HEK293 (cell line): ENCODE results near the gene HOXA6.

Experiments used
- CTCF ChIA-PET: fragments of 350-600 bp; formaldehyde crosslinking; extraction: SDS; loops from one replicate; lab custom pipeline; 2021; ENCODE audit warnings: antibody characterized with exemption; lab: Yijun Ruan, JAX
- POLR2A ChIA-PET: fragments of 300-600 bp; formaldehyde crosslinking; extraction: SDS; loops from one replicate; lab custom pipeline; 2020; ENCODE audit warnings: antibody characterized with exemption, inconsistent platforms; lab: Yijun Ruan, JAX
- H3K27ac ChIP-seq: fragments of 200-500 bp; sonication (Bioruptor generic); 2 replicates; pipeline ENCODE4 v1.5.1; 2014; ENCODE audit warnings: low read depth, low read length, control low read depth, inconsistent platforms; ENCODE audit errors: extremely low read depth
- H3K36me3 ChIP-seq, 2 experiments: fragments of 200-500 bp in 1 of 2; sonication (Bioruptor generic) in 1 of 2; 1 replicate in 1 of 2; 2 replicates in 1 of 2; pipeline ENCODE4 v1.5.1; 2014 to 2017; ENCODE audit warnings: inconsistent platforms in 2 of 2, low read length in 2 of 2; ENCODE audit not compliant: control insufficient read depth in 2 of 2, insufficient read depth in 1 of 2
- H3K4me1 ChIP-seq: fragments of 200-500 bp; sonication (Bioruptor generic); 2 replicates; pipeline ENCODE4 v1.5.1; 2014; ENCODE audit warnings: mild to moderate bottlenecking, low read length, inconsistent platforms; ENCODE audit not compliant: control insufficient read depth, insufficient read depth
- H3K4me3 ChIP-seq: 2 replicates; pipeline ENCODE4 v1.5.1; 2011; ENCODE audit warnings: low read depth, mild to moderate bottlenecking, control low read depth, low read length, moderate library complexity
- H3K9me3 ChIP-seq: fragments of 200-500 bp; sonication (Bioruptor generic); 2 replicates; pipeline ENCODE4 v1.5.1; 2014; ENCODE audit warnings: low read depth, low read length, inconsistent platforms; ENCODE audit not compliant: control insufficient read depth, insufficient read depth
- EGR2 ChIP-seq: fragments of 450-650 bp; formaldehyde crosslinking; IDR thresholded peaks from 2 replicates; pipeline ENCODE4 v1.5.1; 2016; ENCODE audit warnings: low read depth, missing biosample characterization, missing genetic modification characterization
- HOXC10 ChIP-seq: sonication (generic); formaldehyde crosslinking; IDR thresholded peaks from 2 replicates; pipeline ENCODE4 v1.8.1; 2023; ENCODE audit warnings: mild to moderate bottlenecking, missing genetic modification reagents
- IKZF3 ChIP-seq: fragments of 450-650 bp; IDR thresholded peaks from 2 replicates; pipeline ENCODE4 v1.5.0; 2018; ENCODE audit warnings: missing biosample characterization, mild to moderate bottlenecking, missing genetic modification characterization, moderate library complexity
- KLF10 ChIP-seq: fragments of 450-650 bp; IDR thresholded peaks from 2 replicates; pipeline ENCODE4 v1.5.1; 2018; ENCODE audit warnings: missing biosample characterization, mild to moderate bottlenecking, missing genetic modification characterization
- SP3 ChIP-seq: fragments of 450-650 bp; formaldehyde crosslinking; IDR thresholded peaks from 2 replicates; pipeline ENCODE4 v1.5.1; 2016; ENCODE audit warnings: missing biosample characterization, missing genetic modification characterization
- ZBTB7A ChIP-seq: fragments of 450-650 bp; formaldehyde crosslinking; IDR thresholded peaks from 2 replicates; pipeline ENCODE4 v1.5.1; 2016; ENCODE audit warnings: low read depth, missing biosample characterization, missing genetic modification characterization
- ZEB2 ChIP-seq: fragments of 450-650 bp; formaldehyde crosslinking; IDR thresholded peaks from 2 replicates; pipeline ENCODE4 v1.5.1; 2016; ENCODE audit warnings: missing biosample characterization, missing genetic modification characterization
- ZFHX2 ChIP-seq: fragments of 450-650 bp; formaldehyde crosslinking; conservative IDR thresholded peaks from 2 replicates; pipeline ENCODE4 v1.5.1; 2016; ENCODE audit warnings: missing biosample characterization, missing genetic modification characterization
- ZNF133 ChIP-seq: fragments of 450-650 bp; formaldehyde crosslinking; IDR thresholded peaks from 2 replicates; pipeline ENCODE4 v1.5.1; 2016; ENCODE audit warnings: missing biosample characterization, missing genetic modification characterization
- ZNF148 ChIP-seq: fragments of 450-650 bp; formaldehyde crosslinking; IDR thresholded peaks from 2 replicates; pipeline ENCODE4 v1.5.0; 2017; ENCODE audit warnings: missing biosample characterization, missing genetic modification characterization, borderline replicate concordance
- ZNF223 ChIP-seq: fragments of 450-650 bp; formaldehyde crosslinking; IDR thresholded peaks from 2 replicates; pipeline ENCODE4 v1.5.1; 2016; ENCODE audit warnings: missing biosample characterization, missing genetic modification characterization
- ZNF366 ChIP-seq: fragments of 450-650 bp; formaldehyde crosslinking; conservative IDR thresholded peaks from 2 replicates; pipeline ENCODE4 v1.5.1; 2016; ENCODE audit warnings: missing biosample characterization, missing genetic modification characterization
- ZNF416 ChIP-seq: fragments of 450-650 bp; formaldehyde crosslinking; IDR thresholded peaks from 2 replicates; pipeline ENCODE4 v1.5.1; 2016; ENCODE audit warnings: missing biosample characterization, missing genetic modification characterization
- ZNF426 ChIP-seq: fragments of 450-650 bp; formaldehyde crosslinking; IDR thresholded peaks from 2 replicates; pipeline ENCODE4 v1.5.1; 2017; ENCODE audit warnings: missing biosample characterization, missing genetic modification characterization, mild to moderate bottlenecking, inconsistent platforms, moderate library complexity
- ZNF514 ChIP-seq: fragments of 450-650 bp; formaldehyde crosslinking; IDR thresholded peaks from 2 replicates; pipeline ENCODE4 v1.5.1; 2016; ENCODE audit warnings: missing biosample characterization, missing genetic modification characterization
- ZNF529 ChIP-seq: fragments of 450-650 bp; formaldehyde crosslinking; IDR thresholded peaks from 2 replicates; pipeline ENCODE4 v1.5.1; 2017; ENCODE audit warnings: missing genetic modification characterization, missing biosample characterization; ENCODE audit not compliant: insufficient replicate concordance
- ZSCAN4 ChIP-seq: fragments of 450-650 bp; formaldehyde crosslinking; IDR thresholded peaks from 2 replicates; pipeline ENCODE4 v1.5.1; 2017; ENCODE audit warnings: missing biosample characterization, missing genetic modification characterization
- TF ChIP-seq, protein P1 (sequence below): fragments of 450-650 bp; formaldehyde crosslinking; IDR thresholded peaks from 2 replicates; pipeline ENCODE4 v1.5.1; 2016; ENCODE audit warnings: missing biosample characterization, missing genetic modification characterization
- TF ChIP-seq, protein P2 (sequence below): fragments of 450-650 bp; formaldehyde crosslinking; IDR thresholded peaks from 2 replicates; pipeline ENCODE4 v1.5.1; 2016; ENCODE audit warnings: missing biosample characterization, missing genetic modification characterization

Gene HOXA6

DNA sequence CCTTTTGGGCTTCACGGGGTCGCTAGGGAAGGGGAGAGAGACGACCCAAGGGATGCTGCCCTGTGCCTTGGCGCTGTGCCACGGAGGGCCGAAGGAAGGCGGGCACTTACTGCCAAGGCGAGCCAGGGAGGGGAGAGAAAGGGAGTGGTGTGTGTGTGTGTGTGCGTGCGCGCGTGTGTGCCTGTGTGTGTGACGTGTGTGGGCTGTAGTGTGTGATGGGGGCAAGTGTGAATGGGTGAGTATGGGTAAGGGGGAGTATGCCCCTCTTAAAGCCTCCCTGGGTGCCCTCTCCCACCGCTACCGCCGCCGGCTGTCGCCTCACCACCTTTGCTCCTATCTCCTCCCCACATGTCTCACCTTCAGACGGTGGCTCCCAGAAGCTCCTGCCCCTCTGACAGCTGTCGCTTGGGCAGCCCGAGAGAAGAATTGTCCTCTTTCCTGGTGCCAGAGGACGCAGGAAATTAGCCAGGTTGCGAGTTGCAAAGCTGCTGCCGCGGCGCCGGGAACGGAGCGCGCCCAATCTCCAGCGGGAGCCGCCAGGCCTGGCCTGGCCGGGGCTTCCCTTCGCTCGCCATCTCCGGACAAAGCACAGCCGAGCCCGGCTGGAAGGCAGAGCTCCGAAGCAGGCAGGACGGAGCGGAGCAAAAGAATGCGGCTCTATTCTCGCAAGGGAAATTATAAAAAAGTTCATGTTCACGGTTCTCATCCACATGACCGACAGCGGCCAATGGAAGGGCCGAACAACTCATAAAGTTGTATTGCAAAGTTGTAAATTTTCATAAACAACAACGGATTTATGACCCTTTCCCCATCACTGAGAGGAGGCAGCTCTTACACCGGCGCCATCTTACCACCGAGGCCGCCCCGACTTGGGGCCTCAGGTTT, 4.6 kb upstream of the HOXA6 start, which contains the start of gene HOXA3 (continued):
- TF ChIP-seq ZNF529 (tag by site-specific recombination), result no peak

- POLR2A ChIA-PET, result interaction anchor here (0.6 to 5.6 kb wide), 10 partner anchors 11 to 776 kb away, joined by 3 to 42 read pairs (median 12); partner anchors contain the start of genes HOXA10, HOXA11 and HOXA9
- Histone ChIP-seq H3K27ac (peak overlapping the region; percentile 99), H3K36me3 (peaks cover 0 to 34% of the 10 kb centered on the region in 2 experiments; a peak in 2 of 3 replicates), H3K4me1 (peaks cover 11% of the 10 kb centered on the region), H3K9me3 (no peaks in the 10 kb centered on the region), H3K4me3 (peak overlapping the region; percentile 59)
- CTCF ChIA-PET, result interaction anchor here (0.5 to 4.3 kb wide), 9 partner anchors 11 to 1294 kb away, joined by 3 to 50 read pairs (median 4); partner anchors contain the start of gene HOXA4
- TF ChIP-seq ZBTB7A (tag by site-specific recombination), result 0 out of 2 replicates have a peak, but pooled peaks have one; percentile 21
- peak; percentile 37; the same call in 1 of the 2 replicates for TF ChIP-seq IKZF3 (tag by site-specific recombination)
- TF ChIP-seq ZNF426 (tag by site-specific recombination), result no peak
- TF ChIP-seq EGR2 (tag by site-specific recombination), result peak; percentile 75; the same call in 1 of the 2 replicates
- TF ChIP-seq HOXC10, result 0 out of 2 replicates have a peak, but pooled peaks have one; percentile 2
- TF ChIP-seq ZFHX2 (tag by site-specific recombination), result peak; percentile 62
Measured at GRCh38 chr7:27151341-27151930, 3.9 kb upstream of the HOXA6 start.

GRCh38 chr7:27150568-27151340, 3.2 kb upstream of the HOXA6 start:
- Histone ChIP-seq H3K4me1 (peaks cover 11% of the 10 kb centered on the region), H3K4me3 (peak overlapping the region; percentile 59), H3K27ac (peak overlapping the region; percentile 99), H3K36me3 (peaks cover 0 to 41% of the 10 kb centered on the region in 2 experiments; a peak in 2 of 3 replicates), H3K9me3 (no peaks in the 10 kb centered on the region)
- ChIA-PET POLR2A (interaction anchor here (0.6 to 5.6 kb wide), 11 partner anchors 11 to 775 kb away, joined by 3 to 42 read pairs (median 9); partner anchors contain the start of genes HOXA10, HOXA11, HOXA4 and HOXA9), CTCF (interaction anchor here (0.5 to 4.3 kb wide), 24 partner anchors 8 to 1304 kb away, joined by 3 to 50 read pairs (median 4); partner anchors contain the start of gene HOXA4)
- no peak for TF ChIP-seq ZNF148
- TF ChIP-seq, protein P1, sequence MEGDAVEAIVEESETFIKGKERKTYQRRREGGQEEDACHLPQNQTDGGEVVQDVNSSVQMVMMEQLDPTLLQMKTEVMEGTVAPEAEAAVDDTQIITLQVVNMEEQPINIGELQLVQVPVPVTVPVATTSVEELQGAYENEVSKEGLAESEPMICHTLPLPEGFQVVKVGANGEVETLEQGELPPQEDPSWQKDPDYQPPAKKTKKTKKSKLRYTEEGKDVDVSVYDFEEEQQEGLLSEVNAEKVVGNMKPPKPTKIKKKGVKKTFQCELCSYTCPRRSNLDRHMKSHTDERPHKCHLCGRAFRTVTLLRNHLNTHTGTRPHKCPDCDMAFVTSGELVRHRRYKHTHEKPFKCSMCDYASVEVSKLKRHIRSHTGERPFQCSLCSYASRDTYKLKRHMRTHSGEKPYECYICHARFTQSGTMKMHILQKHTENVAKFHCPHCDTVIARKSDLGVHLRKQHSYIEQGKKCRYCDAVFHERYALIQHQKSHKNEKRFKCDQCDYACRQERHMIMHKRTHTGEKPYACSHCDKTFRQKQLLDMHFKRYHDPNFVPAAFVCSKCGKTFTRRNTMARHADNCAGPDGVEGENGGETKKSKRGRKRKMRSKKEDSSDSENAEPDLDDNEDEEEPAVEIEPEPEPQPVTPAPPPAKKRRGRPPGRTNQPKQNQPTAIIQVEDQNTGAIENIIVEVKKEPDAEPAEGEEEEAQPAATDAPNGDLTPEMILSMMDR (tag by site-specific recombination), result peak; percentile 87
- TF ChIP-seq, protein P2, sequence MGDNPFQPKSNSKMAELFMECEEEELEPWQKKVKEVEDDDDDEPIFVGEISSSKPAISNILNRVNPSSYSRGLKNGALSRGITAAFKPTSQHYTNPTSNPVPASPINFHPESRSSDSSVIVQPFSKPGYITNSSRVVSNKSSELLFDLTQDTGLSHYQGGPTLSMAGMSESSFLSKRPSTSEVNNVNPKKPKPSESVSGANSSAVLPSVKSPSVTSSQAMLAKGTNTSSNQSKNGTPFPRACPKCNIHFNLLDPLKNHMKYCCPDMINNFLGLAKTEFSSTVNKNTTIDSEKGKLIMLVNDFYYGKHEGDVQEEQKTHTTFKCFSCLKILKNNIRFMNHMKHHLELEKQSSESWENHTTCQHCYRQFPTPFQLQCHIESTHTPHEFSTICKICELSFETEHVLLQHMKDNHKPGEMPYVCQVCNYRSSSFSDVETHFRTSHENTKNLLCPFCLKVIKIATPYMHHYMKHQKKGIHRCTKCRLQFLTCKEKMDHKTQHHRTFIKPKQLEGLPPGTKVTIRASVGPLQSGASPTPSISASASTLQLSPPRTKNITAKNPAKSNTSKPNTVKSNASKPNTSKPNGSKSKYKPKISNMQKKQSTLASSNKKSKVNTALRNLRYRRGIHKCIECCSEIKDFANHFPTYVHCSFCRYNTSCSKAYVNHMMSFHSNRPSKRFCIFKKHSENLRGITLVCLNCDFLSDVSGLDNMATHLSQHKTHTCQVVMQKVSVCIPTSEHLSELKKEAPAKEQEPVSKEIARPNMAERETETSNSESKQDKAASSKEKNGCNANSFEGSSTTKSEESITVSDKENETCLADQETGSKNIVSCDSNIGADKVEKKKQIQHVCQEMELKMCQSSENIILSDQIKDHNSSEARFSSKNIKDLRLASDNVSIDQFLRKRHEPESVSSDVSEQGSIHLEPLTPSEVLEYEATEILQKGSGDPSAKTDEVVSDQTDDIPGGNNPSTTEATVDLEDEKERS, result no peak
- no peak for TF ChIP-seq ZSCAN4 (tag by site-specific recombination)
- TF ChIP-seq ZNF223 (tag by site-specific recombination), result no peak
- TF ChIP-seq ZEB2 (tag by site-specific recombination), result 0 out of 2 replicates have a peak, but pooled peaks have one; percentile 37
- no peak for TF ChIP-seq ZNF133
- TF ChIP-seq ZNF514, result no peak
- no peak for TF ChIP-seq ZNF416
- no peak for TF ChIP-seq SP3 (tag by site-specific recombination)
- TF ChIP-seq ZNF366 (tag by site-specific recombination), result no peak
- TF ChIP-seq KLF10 (tag by site-specific recombination), result peak; percentile 18; the same call in 1 of the 2 replicates
